H1 (cell line): ENCODE results near the gene NUP210L. TPM values are rescaled to one million over a fixed set of nuclear protein-coding genes. Genes with fewer than 3 reads are reported as not detected.

Experiments used
- CTCF ChIA-PET: fragments of 300-600 bp; sonication (Branson Sonifier 250); formaldehyde crosslinking; loops from one replicate; lab custom pipeline; 2021; ENCODE audit not compliant: partially characterized antibody; lab: Charles Lee
- POLR2A ChIA-PET: fragments of 300-600 bp; sonication (Branson Sonifier 250); formaldehyde crosslinking; loops from one replicate; lab custom pipeline; 2021; ENCODE audit warnings: inconsistent platforms; ENCODE audit not compliant: partially characterized antibody; lab: Charles Lee
- DNase-seq, 2 experiments: peaks; one replicate each; pipeline versions ENCODE4 v3.0.0 to v3.0.0-alpha.2; 2010 to 2022; ENCODE audit warnings: low spot score in 2 of 2, low read depth in 1 of 2, mixed read lengths in 1 of 2
- FAIRE-seq: peaks from 2 replicates; lab custom pipeline; 2011; peaks lifted over from hg19 to GRCh38; lab: Jason Lieb, UNC
- H2AFZ ChIP-seq: 2 replicates; pipeline ENCODE4 v1.8.1; 2012; ENCODE audit warnings: low read length, inconsistent platforms
- H2AK5ac ChIP-seq: 2 replicates; pipeline ENCODE4 v1.6.1; 2013; ENCODE audit warnings: low read depth, low read length
- H2BK120ac ChIP-seq: replicated peaks from 2 replicates; pipeline ENCODE3; 2013; ENCODE audit warnings: low read depth, low read length, inconsistent platforms
- H2BK12ac ChIP-seq: 2 replicates; pipeline ENCODE4 v1.6.1; 2013; ENCODE audit warnings: low read depth, low read length
- H2BK15ac ChIP-seq: 2 replicates; pipeline ENCODE4 v1.6.1; 2013; ENCODE audit warnings: low read length
- H2BK20ac ChIP-seq: 2 replicates; pipeline ENCODE4 v1.6.1; 2013; ENCODE audit warnings: low read length
- H2BK5ac ChIP-seq: 2 replicates; pipeline ENCODE4 v1.6.1; 2013; ENCODE audit warnings: low read depth, low read length
- H3K14ac ChIP-seq: 2 replicates; pipeline ENCODE4 v1.6.1; 2013; ENCODE audit warnings: inconsistent platforms; ENCODE audit not compliant: insufficient read length
- H3K18ac ChIP-seq: 2 replicates; pipeline ENCODE4 v1.6.1; 2013; ENCODE audit warnings: low read length; ENCODE audit errors: extremely low read depth
- H3K23ac ChIP-seq: 2 replicates; pipeline ENCODE4 v1.6.1; 2013; ENCODE audit warnings: inconsistent platforms; ENCODE audit not compliant: insufficient read length
- H3K23me2 ChIP-seq: 2 replicates; pipeline ENCODE4 v1.6.1; 2013; ENCODE audit warnings: low read depth, low read length
- H3K27ac ChIP-seq: 2 replicates; pipeline ENCODE4 v1.6.1; 2011; ENCODE audit warnings: low read depth, low read length, inconsistent platforms
- H3K27me3 ChIP-seq, 4 experiments: replicated peaks in 1 of 4; 1 replicate in 1 of 4; 2 replicates in 3 of 4; pipeline versions ENCODE4 v1.6.1 to v1.8.1; 2011 to 2013; ENCODE audit warnings: low read length in 3 of 4, mild to moderate bottlenecking in 3 of 4, inconsistent platforms in 2 of 4, mixed read lengths in 2 of 4, moderate library complexity in 1 of 4; ENCODE audit not compliant: control insufficient read depth in 3 of 4, insufficient read depth in 3 of 4; ENCODE audit errors: extremely low read depth in 1 of 4
- H3K36me3 ChIP-seq, 4 experiments: 2 replicates each; pipeline versions ENCODE4 v1.6.1 to v1.8.1; 2011 to 2013; ENCODE audit warnings: mild to moderate bottlenecking in 4 of 4, low read length in 3 of 4, moderate library complexity in 2 of 4, control low read depth in 1 of 4, inconsistent platforms in 1 of 4; ENCODE audit not compliant: insufficient read depth in 4 of 4, control insufficient read depth in 2 of 4
- H3K4ac ChIP-seq: replicated peaks from 2 replicates; pipeline ENCODE3; 2013; ENCODE audit warnings: low read length, low read depth, mixed read lengths, inconsistent platforms; ENCODE audit not compliant: insufficient read length
- H3K4me1 ChIP-seq, 4 experiments: replicated peaks in 1 of 4; 1 replicate in 1 of 4; 2 replicates in 3 of 4; pipeline versions ENCODE4 v1.6.1 to v1.8.1; 2011 to 2013; ENCODE audit warnings: low read length in 3 of 4, inconsistent platforms in 2 of 4, mixed read lengths in 1 of 4; ENCODE audit not compliant: insufficient read depth in 4 of 4, control insufficient read depth in 3 of 4
- H3K4me2 ChIP-seq, 2 experiments: 2 replicates each; pipeline versions ENCODE4 v1.6.1 to v1.8.1; 2011 to 2013; ENCODE audit warnings: low read depth in 2 of 2, low read length in 2 of 2, control low read depth in 1 of 2, inconsistent platforms in 1 of 2, mild to moderate bottlenecking in 1 of 2; ENCODE audit not compliant: insufficient read depth in 1 of 2
- H3K4me3 ChIP-seq, 4 experiments: fragments of 200-600, 300-600 bp in 1 of 4; sonication (generic), shearing (Covaris generic), sonication (Bioruptor Twin) in 1 of 4; 2 replicates each; pipeline versions ENCODE4 v1.5.1 to v1.8.1; 2011 to 2016; ENCODE audit warnings: low read length in 4 of 4, low read depth in 3 of 4, control low read depth in 2 of 4, inconsistent platforms in 2 of 4, mild to moderate bottlenecking in 2 of 4, mixed read lengths in 1 of 4, moderate library complexity in 1 of 4; ENCODE audit not compliant: insufficient read depth in 2 of 4; ENCODE audit errors: extremely low read depth in 1 of 4
- H3K56ac ChIP-seq: replicated peaks from 2 replicates; pipeline ENCODE3; 2013; ENCODE audit warnings: low read depth, mild to moderate bottlenecking, mixed read lengths, low read length, inconsistent platforms; ENCODE audit not compliant: insufficient read length
- H3K79me1 ChIP-seq: 2 replicates; pipeline ENCODE4 v1.6.1; 2013; ENCODE audit warnings: low read depth, low read length, control low read depth
- H3K79me2 ChIP-seq, 2 experiments: 2 replicates each; pipeline versions ENCODE4 v1.6.1 to v1.8.1; 2012 to 2013; ENCODE audit warnings: low read length in 2 of 2, mild to moderate bottlenecking in 2 of 2, inconsistent platforms in 1 of 2; ENCODE audit not compliant: insufficient read depth in 2 of 2, control insufficient read depth in 1 of 2
- H3K9ac ChIP-seq, 4 experiments: replicated peaks in 1 of 4; 1 replicate in 1 of 4; 2 replicates in 3 of 4; pipeline versions ENCODE4 v1.6.1 to v1.8.1; 2011 to 2013; ENCODE audit warnings: low read depth in 3 of 4, low read length in 3 of 4, control low read depth in 2 of 4, mild to moderate bottlenecking in 2 of 4, moderate library complexity in 2 of 4, inconsistent platforms in 1 of 4; ENCODE audit errors: extremely low read depth in 1 of 4
- H3K9me3 ChIP-seq, 2 experiments: 2 replicates each; pipeline versions ENCODE4 v1.6.1 to v1.8.1; 2012 to 2013; ENCODE audit warnings: mild to moderate bottlenecking in 2 of 2, moderate library complexity in 2 of 2, control low read depth in 1 of 2, inconsistent platforms in 1 of 2, low read depth in 1 of 2, low read length in 1 of 2, mixed read lengths in 1 of 2; ENCODE audit not compliant: insufficient read depth in 2 of 2
- H4K20me1 ChIP-seq, 2 experiments: replicated peaks in 1 of 2; 2 replicates each; pipeline versions ENCODE3 to v1.8.1; 2011 to 2013; ENCODE audit warnings: inconsistent platforms in 2 of 2, low read length in 2 of 2, mild to moderate bottlenecking in 1 of 2; ENCODE audit not compliant: insufficient read depth in 2 of 2, control insufficient read depth in 1 of 2
- H4K5ac ChIP-seq: 2 replicates; pipeline ENCODE4 v1.6.1; 2013; ENCODE audit warnings: low read length, low read depth, mixed read lengths, inconsistent platforms; ENCODE audit not compliant: insufficient read length
- H4K8ac ChIP-seq: 2 replicates; pipeline ENCODE4 v1.8.0; 2013; ENCODE audit warnings: mild to moderate bottlenecking, moderate library complexity, low read length, inconsistent platforms; ENCODE audit not compliant: insufficient read depth; ENCODE audit errors: extremely low read depth
- H4K91ac ChIP-seq: replicated peaks from 2 replicates; pipeline ENCODE3; 2013; ENCODE audit warnings: low read length, mixed read lengths, inconsistent platforms; ENCODE audit not compliant: insufficient read length
- BCL11A ChIP-seq, 2 experiments: IDR thresholded peaks; one replicate each; pipeline ENCODE4 v1.6.1; 2011; ENCODE audit warnings: low read depth in 2 of 2, low read length in 2 of 2, mild to moderate bottlenecking in 2 of 2
- CHD1 ChIP-seq: IDR thresholded peaks from 2 replicates; pipeline ENCODE4 v1.6.1; 2012; ENCODE audit warnings: low read depth, low read length, improper control_type of control experiment
- CREB1 ChIP-seq: IDR thresholded peaks from 2 replicates; pipeline ENCODE4 v1.6.1; 2012; ENCODE audit warnings: inconsistent platforms
- CTBP2 ChIP-seq: IDR thresholded peaks from 2 replicates; pipeline ENCODE4 v1.7.0; 2011; ENCODE audit warnings: borderline replicate concordance, mild to moderate bottlenecking, moderate library complexity, mixed read lengths, low read length; ENCODE audit not compliant: insufficient read depth, insufficient read length
- GABPA ChIP-seq: IDR thresholded peaks from 2 replicates; pipeline ENCODE4 v1.6.1; 2011; ENCODE audit warnings: mild to moderate bottlenecking, low read length, moderate library complexity, borderline replicate concordance; ENCODE audit not compliant: insufficient read depth
- KDM5A ChIP-seq: fragments of 200-600 bp; IDR thresholded peaks from 2 replicates; pipeline ENCODE4 v1.7.1; 2012; ENCODE audit warnings: mild to moderate bottlenecking, low read length, inconsistent platforms, mixed read lengths
- NRF1 ChIP-seq: IDR thresholded peaks from 2 replicates; pipeline ENCODE4 v1.6.1; 2011; ENCODE audit warnings: mild to moderate bottlenecking, low read depth, low read length, improper control_type of control experiment
- POLR2AphosphoS5 ChIP-seq: IDR thresholded peaks from 2 replicates; pipeline ENCODE4 v1.6.1; 2011; ENCODE audit warnings: low read depth, low read length
- RXRA ChIP-seq: IDR thresholded peaks from 2 replicates; pipeline ENCODE4 v1.6.1; 2011; ENCODE audit warnings: low read depth, mild to moderate bottlenecking, low read length, moderate library complexity; ENCODE audit not compliant: insufficient read depth
- SIRT6 ChIP-seq: IDR thresholded peaks from one replicate; pipeline ENCODE4 v1.7.1; 2012; ENCODE audit warnings: low read length, inconsistent platforms
- SUZ12 ChIP-seq: fragments of 200-600 bp; sonication (generic); IDR thresholded peaks from 2 replicates; pipeline ENCODE4 v1.6.1; 2012; ENCODE audit warnings: mild to moderate bottlenecking, inconsistent platforms, low read length, moderate library complexity, mixed read lengths
- WGBS, 2 experiments: shearing (Covaris generic) in 1 of 2; methylation state at CpG; one replicate each; pipeline versions ENCODE4 v1.1.6 to v1.1.7; 2013 to 2015; ENCODE audit warnings: low lambda C conversion rate in 2 of 2, mixed read lengths in 2 of 2, inconsistent platforms in 1 of 2, low coverage in 1 of 2, missing lambda C conversion rate in 1 of 2; ENCODE audit not compliant: insufficient replicate concordance in 2 of 2, insufficient coverage in 1 of 2, insufficient read length in 1 of 2; ENCODE audit errors: extremely low coverage in 1 of 2, missing lambda C conversion rate in 1 of 2; 5-methylcytosine and 5-hydroxymethylcytosine counted together
- polyA plus RNA-seq, 7 experiments: library from polyadenylated mRNA; depleted of rRNA in 3 of 7; stranded (reverse) in 5 of 7; unstranded in 2 of 7; fragments of >200 nt in 5 of 7; fragments of 200-250 nt in 2 of 7; gene quantifications; 1 replicate in 5 of 7; 2 replicates in 1 of 7; 4 replicates in 1 of 7; pipeline versions ENCODE4 v1.2.1 to v1.2.3, GENCODE V29; 2011 to 2013; ENCODE audit warnings: missing spikeins in 2 of 7, mixed read lengths in 2 of 7
- total RNA-seq: library from RNA; stranded (reverse); fragmentation: NEBNext Ultra II Directional; extraction: Animal tissue kit (Norgen Biotek cat#: 25700); gene quantifications from 2 replicates; pipeline ENCODE4 v1.2.1, GENCODE V29; 2021
- TF ChIP-seq, protein P1 (sequence below): IDR thresholded peaks from 2 replicates; pipeline ENCODE4 v1.6.1; 2011; ENCODE audit warnings: low read depth, mild to moderate bottlenecking, low read length; ENCODE audit not compliant: insufficient read depth

Gene NUP210L
- total and polyA plus RNA-seq, 2 of the 8 experiments (the other 6 are each of a cell fraction or from before 2014, with no cell fraction given): not detected

DNA sequence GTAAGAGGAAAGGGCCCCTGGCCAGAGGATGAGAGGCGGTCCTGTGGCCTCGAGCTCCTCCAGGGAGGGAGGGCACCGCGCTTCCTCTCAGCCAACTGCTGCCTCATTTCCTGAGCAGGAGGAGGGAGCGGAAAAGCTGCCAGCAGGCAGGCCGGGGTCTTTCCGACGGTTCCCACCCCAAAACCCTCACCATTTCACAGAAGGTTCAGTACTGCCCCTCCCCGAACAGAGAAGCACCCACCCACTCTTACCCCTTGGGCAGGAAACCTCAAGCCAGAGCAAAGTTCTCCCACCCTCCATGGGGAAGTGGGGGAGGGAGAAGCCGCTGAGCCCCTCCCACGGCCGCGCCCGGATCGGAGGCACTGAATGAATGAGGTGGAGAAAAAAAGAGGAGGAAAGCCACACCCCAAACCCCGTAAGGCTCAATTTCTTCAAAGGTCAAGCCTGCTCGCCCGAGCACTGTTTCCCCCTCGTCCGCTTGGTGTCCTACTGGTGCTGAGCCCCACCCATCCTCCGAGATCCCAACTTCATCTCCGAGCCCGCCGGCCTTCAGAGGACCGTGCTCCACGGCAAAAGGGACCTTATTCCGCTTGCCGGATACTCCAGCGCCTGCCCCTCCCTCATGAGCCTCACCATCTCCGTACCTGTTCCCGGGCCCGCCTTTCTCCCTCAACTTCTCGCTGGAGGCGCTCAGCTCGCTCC, 27.6 kb upstream of the NUP210L start:
- H2BK120ac ChIP-seq: no peak overlapping the region
- peak overlapping the region; percentile 76 for H2BK5ac ChIP-seq
- no peaks in the 10 kb centered on the region for H3K9me3 ChIP-seq
- H3K18ac ChIP-seq: peak overlapping the region; percentile 88; the same call in 1 of the 2 replicates
- peak overlapping the region; percentile 87 to 97 (median 96) for H3K4me3 ChIP-seq
- no peak overlapping the region for H3K14ac ChIP-seq
- CTCF ChIA-PET: interaction anchor here (0.6 to 1.7 kb wide), 4 partner anchors 31 to 120 kb away, joined by 3 to 5 read pairs (median 4); no protein-coding TSS in a partner anchor
- DNase-seq (peak; percentile 27 to 68), FAIRE-seq (no peak)
- H2BK12ac ChIP-seq: no peak overlapping the region
- no peak overlapping the region for H2AK5ac ChIP-seq
- H3K4me2 ChIP-seq: peak overlapping the region; percentile 83 to 90
- peaks cover 0 to 9% (median 3%) of the 10 kb centered on the region in 4 experiments; a peak in 4 of 8 replicates for H3K36me3 ChIP-seq
- H3K4ac ChIP-seq: peak overlapping the region; percentile 57
- H4K20me1 ChIP-seq: peaks cover 23 to 31% of the 10 kb centered on the region in 2 experiments
- no peak overlapping the region for H2AFZ ChIP-seq
- H3K9ac ChIP-seq: peak overlapping the region; percentile 72 to 93 (median 86)
- H3K4me1 ChIP-seq: peaks cover 16 to 29% (median 23%) of the 10 kb centered on the region in 4 experiments; a peak in 6 of 7 replicates
- no peak overlapping the region for H2BK15ac ChIP-seq
- H3K23me2 ChIP-seq: peaks cover 7% of the 10 kb centered on the region; the same call in 1 of the 2 replicates
- no peak overlapping the region for H2BK20ac ChIP-seq
- POLR2A ChIA-PET: interaction anchor here (0.7 to 11.3 kb wide), 19 partner anchors 10 to 261 kb away, joined by 3 to 107 read pairs (median 4); partner anchors contain the start of genes ATP8B2, HAX1, NUP210L and RPS27
- H3K79me1 ChIP-seq: peaks cover 16% of the 10 kb centered on the region
- H3K27me3 ChIP-seq: no peaks in the 10 kb centered on the region
- peak overlapping the region; percentile 79 for H4K91ac ChIP-seq
- peak overlapping the region; percentile 4 for H4K8ac ChIP-seq
- peaks cover 49 to 55% of the 10 kb centered on the region in 2 experiments for H3K79me2 ChIP-seq
- H3K56ac ChIP-seq: no peak overlapping the region
- peak overlapping the region; percentile 38 for H4K5ac ChIP-seq
- H3K27ac ChIP-seq: peak overlapping the region; percentile 80
- WGBS, 2 experiments: 2% methylated on average over 27 of the region's 35 CpGs; no CpG with 5 or more reads in 1 of the 2 experiments
- H3K23ac ChIP-seq: no peak overlapping the region
- TF ChIP-seq POLR2AphosphoS5: peak; percentile 35; the same call in 1 of the 2 replicates
- TF ChIP-seq CTBP2: no peak
- no peak for TF ChIP-seq CREB1
- TF ChIP-seq, protein P1, sequence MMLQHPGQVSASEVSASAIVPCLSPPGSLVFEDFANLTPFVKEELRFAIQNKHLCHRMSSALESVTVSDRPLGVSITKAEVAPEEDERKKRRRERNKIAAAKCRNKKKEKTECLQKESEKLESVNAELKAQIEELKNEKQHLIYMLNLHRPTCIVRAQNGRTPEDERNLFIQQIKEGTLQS: no peak
- no peak for TF ChIP-seq NRF1
- no peak for TF ChIP-seq GABPA
- no peak for TF ChIP-seq SIRT6
- TF ChIP-seq RXRA: no peak
- no peak for TF ChIP-seq CHD1
- no peak for TF ChIP-seq SUZ12
- TF ChIP-seq BCL11A (IDR thresholded peaks at IDR 0.05; ENCODE audit: low read depth in 2 of 2, low read length in 2 of 2): no peak
- TF ChIP-seq KDM5A: peak; percentile 64; the same call in 1 of the 2 replicates
